Hepatocyte (in vitro differentiated cells): ENCODE results near the gene KANSL3. TPM values are rescaled to one million over a fixed set of nuclear protein-coding genes. Genes with fewer than 3 reads are reported as not detected.

Source experiments
- DNase-seq: peaks from one replicate; pipeline ENCODE4 v3.0.0-alpha.2; 2016; ENCODE audit warnings: low spot score
- H2AFZ ChIP-seq: fragments of 200-600 bp; sonication (generic); 2 replicates; pipeline ENCODE4 v1.6.0; 2016; ENCODE audit warnings: antibody characterized with exemption, mild to moderate bottlenecking
- H3K27ac ChIP-seq: fragments of 200-600 bp; sonication (generic); 2 replicates; pipeline ENCODE4 v1.5.1; 2016; ENCODE audit warnings: mild to moderate bottlenecking
- H3K27me3 ChIP-seq: fragments of 200-600 bp; sonication (generic); 2 replicates; pipeline ENCODE4 v1.6.1; 2016
- H3K36me3 ChIP-seq: fragments of 200-600 bp; sonication (generic); replicated peaks from 2 replicates; pipeline ENCODE4 v1.5.1; 2016; ENCODE audit warnings: low read depth; ENCODE audit not compliant: insufficient read depth
- H3K4me1 ChIP-seq: fragments of 200-600 bp; sonication (generic); 2 replicates; pipeline ENCODE4 v1.5.1; 2016; ENCODE audit warnings: mild to moderate bottlenecking, moderate library complexity; ENCODE audit not compliant: insufficient read depth
- H3K4me2 ChIP-seq: fragments of 200-600 bp; sonication (generic); 2 replicates; pipeline ENCODE4 v1.6.0; 2016
- H3K4me3 ChIP-seq: fragments of 200-600 bp; sonication (generic); 2 replicates; pipeline ENCODE4 v1.5.1; 2016; ENCODE audit warnings: mild to moderate bottlenecking
- H3K79me2 ChIP-seq: fragments of 200-600 bp; sonication (generic); 2 replicates; pipeline ENCODE4 v1.6.0; 2017; ENCODE audit warnings: mild to moderate bottlenecking
- H3K9me2 ChIP-seq: fragments of 200-600 bp; sonication (generic); replicated peaks from 2 replicates; pipeline ENCODE4 v1.6.0; 2017; ENCODE audit warnings: mild to moderate bottlenecking; ENCODE audit not compliant: insufficient read depth
- H3K9me3 ChIP-seq: fragments of 200-600 bp; sonication (generic); 2 replicates; pipeline ENCODE4 v1.5.1; 2016; ENCODE audit warnings: low read depth, mild to moderate bottlenecking
- H4K20me1 ChIP-seq: fragments of 200-600 bp; sonication (generic); 2 replicates; pipeline ENCODE4 v1.6.0; 2016; ENCODE audit warnings: mild to moderate bottlenecking; ENCODE audit not compliant: insufficient read depth, poor library complexity, severe bottlenecking
- CTCF ChIP-seq: fragments of 200-600 bp; sonication (generic); IDR thresholded peaks from 2 replicates; pipeline ENCODE4 v1.5.1; 2016; ENCODE audit warnings: antibody characterized with exemption, mild to moderate bottlenecking; ENCODE audit not compliant: poor library complexity
- EZH2 ChIP-seq: fragments of 200-600 bp; sonication (generic); IDR thresholded peaks from 2 replicates; pipeline ENCODE4 v1.6.1; 2016; ENCODE audit warnings: antibody characterized with exemption, mild to moderate bottlenecking, borderline replicate concordance
- EZH2phosphoT487 ChIP-seq: fragments of 200-600 bp; sonication (generic); IDR thresholded peaks from one replicate; pipeline ENCODE4 v1.6.1; 2018; ENCODE audit warnings: antibody characterized with exemption, mild to moderate bottlenecking, low read depth, moderate library complexity; ENCODE audit not compliant: unreplicated experiment, severe bottlenecking
- WGBS: methylation state at CpG from one replicate; pipeline ENCODE4 v1.1.6; 2016; ENCODE audit warnings: low lambda C conversion rate; ENCODE audit errors: missing lambda C conversion rate; 5-methylcytosine and 5-hydroxymethylcytosine counted together
- polyA plus RNA-seq: library from polyadenylated mRNA; unstranded; fragments of >200 nt; fragmentation: Nextera tagmentation; extraction: Ambion mirVana; gene quantifications from 2 replicates; pipeline ENCODE4 v1.2.1, GENCODE V29; 2016
- total RNA-seq: library from RNA; depleted of rRNA; stranded (reverse); fragments of >200 nt; gene quantifications from 2 replicates; pipeline ENCODE4 v1.2.3, GENCODE V29; 2014

The KANSL3 gene
- total and polyA plus RNA-seq, 2 experiments from 2014 or later = 18.4 to 26.7 TPM

GRCh38 chr2:96663829-96664228 lies 25.7 kb upstream of the KANSL3 start:
- peaks cover 4% of the 10 kb centered on the region for H3K4me1 ChIP-seq
- no peaks in the 10 kb centered on the region for H4K20me1 ChIP-seq
- H3K27me3 ChIP-seq = no peaks in the 10 kb centered on the region
- TF ChIP-seq EZH2phosphoT487 (no peak), CTCF (no peak), EZH2 (no peak)
- no peak overlapping the region for H3K27ac ChIP-seq
- no peaks in the 10 kb centered on the region for H3K9me2 ChIP-seq
- no peaks in the 10 kb centered on the region for H3K9me3 ChIP-seq
- H2AFZ ChIP-seq = no peak overlapping the region
- no peaks in the 10 kb centered on the region for H3K79me2 ChIP-seq
- H3K4me3 ChIP-seq = no peak overlapping the region
- DNase-seq = no peak
- H3K36me3 ChIP-seq = no peaks in the 10 kb centered on the region
- 64% methylated on average over 7 of the region's 7 CpGs for WGBS
- no peak overlapping the region for H3K4me2 ChIP-seq

- Histone ChIP-seq H3K4me3 (no peak overlapping the region), H3K4me2 (no peak overlapping the region), H3K9me2 (no peaks in the 10 kb centered on the region), H3K9me3 (no peaks in the 10 kb centered on the region), H4K20me1 (no peaks in the 10 kb centered on the region), H3K79me2 (no peaks in the 10 kb centered on the region), H3K4me1 (peaks cover 4% of the 10 kb centered on the region), H3K27ac (no peak overlapping the region), H2AFZ (no peak overlapping the region), H3K27me3 (no peaks in the 10 kb centered on the region), H3K36me3 (no peaks in the 10 kb centered on the region)
- 88% methylated on average over 5 of the region's 5 CpGs for WGBS
- no peak for DNase-seq
- no peak for TF ChIP-seq CTCF
- TF ChIP-seq EZH2 = no peak
- no peak for TF ChIP-seq EZH2phosphoT487
These were observed 25.1 kb upstream of the KANSL3 start for GRCh38 chr2:96663177-96663576.

GRCh38 chr2:96662360-96662759 lies 24.2 kb upstream of the KANSL3 start:
- Histone ChIP-seq H4K20me1 (no peaks in the 10 kb centered on the region), H3K36me3 (no peaks in the 10 kb centered on the region), H3K4me1 (peaks cover 4% of the 10 kb centered on the region), H3K9me2 (no peaks in the 10 kb centered on the region), H3K4me2 (no peak overlapping the region), H3K79me2 (no peaks in the 10 kb centered on the region), H3K9me3 (no peaks in the 10 kb centered on the region), H3K4me3 (no peak overlapping the region), H2AFZ (no peak overlapping the region), H3K27me3 (no peaks in the 10 kb centered on the region), H3K27ac (no peak overlapping the region)
- no peak for DNase-seq
- 95% methylated on average over 9 of the region's 9 CpGs for WGBS
- TF ChIP-seq CTCF = no peak
- TF ChIP-seq EZH2 = no peak
- TF ChIP-seq EZH2phosphoT487 = no peak

GRCh38 chr2:96661324-96661723 lies 23.2 kb upstream of the KANSL3 start:
- Histone ChIP-seq H2AFZ (no peak overlapping the region), H3K4me1 (peaks cover 4% of the 10 kb centered on the region), H3K27me3 (no peaks in the 10 kb centered on the region), H3K36me3 (no peaks in the 10 kb centered on the region), H3K4me2 (no peak overlapping the region), H3K4me3 (no peak overlapping the region), H3K9me2 (no peaks in the 10 kb centered on the region), H4K20me1 (no peaks in the 10 kb centered on the region), H3K27ac (no peak overlapping the region), H3K9me3 (no peaks in the 10 kb centered on the region), H3K79me2 (no peaks in the 10 kb centered on the region)
- WGBS = 89% methylated on average over 6 of the region's 6 CpGs
- DNase-seq = no peak
- TF ChIP-seq EZH2phosphoT487 (no peak), CTCF (no peak), EZH2 (no peak)
